Peyer's patch (tissue), 4 donors: Measurements from ENCODE around the gene LMTK3. TPM values are rescaled to one million over a fixed set of nuclear protein-coding genes. Genes with fewer than 3 reads are reported as not detected.
A peak's percentile ranks its signal among the peaks of the same experiment; 100 is the strongest.

ENCODE experiments used
- DNase-seq, 3 donors: peaks; one replicate each; pipeline ENCODE4 v3.0.0-alpha.2; 2017 to 2019
- H3K27ac ChIP-seq, 4 donors: fragments of 200-600 bp; sonication (generic); one replicate each; pipeline ENCODE4 v1.5.1; 2016 to 2019
- H3K27me3 ChIP-seq, 2 donors: fragments of 200-600 bp; sonication (generic); one replicate each; pipeline ENCODE4 v1.5.1; 2019
- H3K36me3 ChIP-seq, 3 donors: fragments of 200-600 bp; sonication (generic); one replicate each; pipeline ENCODE4 v1.5.1; 2016 to 2019
- H3K4me1 ChIP-seq, 4 donors: fragments of 200-600 bp; sonication (generic); one replicate each; pipeline ENCODE4 v1.5.1; 2016 to 2019
- H3K4me3 ChIP-seq, 4 donors: fragments of 200-600 bp; sonication (generic); 1 replicate in 3 of 4; 2 replicates in 1 of 4; pipeline ENCODE4 v1.5.1; 2016 to 2019; ENCODE audit warnings: mild to moderate bottlenecking in 1 of 4
- H3K9me3 ChIP-seq, 4 donors: fragments of 200-600 bp; sonication (generic); one replicate each; pipeline ENCODE4 v1.5.1; 2016 to 2019; ENCODE audit warnings: mild to moderate bottlenecking in 1 of 4
- POLR2A ChIP-seq, 2 donors: fragments of 450-650 bp; IDR thresholded peaks; one replicate each; pipeline ENCODE4 v1.5.1; 2017; ENCODE audit warnings: antibody characterized with exemption in 2 of 2, mild to moderate bottlenecking in 2 of 2, moderate library complexity in 2 of 2
- total RNA-seq, 4 donors: library from RNA; depleted of rRNA; stranded (reverse); fragments of >200 nt; gene quantifications; one replicate each; pipeline ENCODE4 v1.1.0, GENCODE V29; 2016
- TF ChIP-seq, protein P1 (sequence below), 6 experiments: fragments of 450-650 bp in 4 of 6; fragments of 200-600 bp in 2 of 6; sonication (generic) in 1 of 6; IDR thresholded peaks; one replicate each; pipeline ENCODE4 v1.5.1; 2017 to 2019; ENCODE audit warnings: antibody characterized with exemption in 6 of 6, mild to moderate bottlenecking in 3 of 6, moderate library complexity in 1 of 6

Gene LMTK3
- total RNA-seq, 4 donors from 2014 or later: 8.2 to 17.6 (median 12.8) TPM

GRCh38 chr19:48474084-48474592 lies 37.5 kb downstream of the LMTK3 start:
- peaks cover 0 to 89% (median 0%) of the 10 kb centered on the region in 3 donors for H3K36me3 ChIP-seq

DNA sequence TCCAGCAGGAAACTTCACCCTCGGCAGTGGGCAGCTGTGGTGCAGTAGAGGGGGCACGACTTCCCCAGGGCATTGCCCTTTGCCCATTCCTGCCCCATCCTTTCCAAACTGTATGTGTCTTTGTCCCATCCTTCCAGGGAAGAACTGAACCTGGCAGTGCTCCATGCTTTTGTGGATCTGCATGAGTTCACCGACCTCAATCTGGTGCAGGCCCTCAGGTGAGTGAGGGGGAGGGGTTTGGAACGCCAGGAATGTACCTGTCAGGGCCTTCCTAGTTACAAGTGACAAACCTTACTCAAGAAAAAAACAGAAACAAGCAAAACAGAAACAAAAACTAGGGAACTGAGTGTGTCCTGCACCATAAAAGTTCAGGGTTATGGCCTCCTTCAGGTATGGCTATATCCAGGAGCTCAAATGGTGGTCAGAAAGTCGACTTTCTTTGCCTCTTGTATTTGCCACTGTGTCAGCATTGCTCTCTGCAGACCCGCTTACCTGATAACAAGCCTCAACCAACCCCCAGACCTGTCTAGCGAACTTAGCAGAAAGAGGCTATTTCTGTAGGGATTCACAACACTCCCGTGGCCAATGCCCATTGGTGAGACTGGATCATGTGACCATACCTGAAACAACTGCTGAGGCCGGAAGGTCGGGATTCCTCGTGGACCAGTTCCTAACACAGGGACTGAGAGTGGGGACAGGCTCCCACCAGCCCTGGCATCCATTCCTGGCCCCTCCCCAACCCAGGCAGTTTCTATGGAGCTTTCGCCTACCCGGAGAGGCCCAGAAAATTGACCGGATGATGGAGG lies 38.3 kb downstream of the LMTK3 start:
- peaks cover 0 to 82% (median 0%) of the 10 kb centered on the region in 3 donors for H3K36me3 ChIP-seq
- TF ChIP-seq POLR2A (IDR thresholded peaks at IDR 0.05): no peak
- TF ChIP-seq, protein P1, sequence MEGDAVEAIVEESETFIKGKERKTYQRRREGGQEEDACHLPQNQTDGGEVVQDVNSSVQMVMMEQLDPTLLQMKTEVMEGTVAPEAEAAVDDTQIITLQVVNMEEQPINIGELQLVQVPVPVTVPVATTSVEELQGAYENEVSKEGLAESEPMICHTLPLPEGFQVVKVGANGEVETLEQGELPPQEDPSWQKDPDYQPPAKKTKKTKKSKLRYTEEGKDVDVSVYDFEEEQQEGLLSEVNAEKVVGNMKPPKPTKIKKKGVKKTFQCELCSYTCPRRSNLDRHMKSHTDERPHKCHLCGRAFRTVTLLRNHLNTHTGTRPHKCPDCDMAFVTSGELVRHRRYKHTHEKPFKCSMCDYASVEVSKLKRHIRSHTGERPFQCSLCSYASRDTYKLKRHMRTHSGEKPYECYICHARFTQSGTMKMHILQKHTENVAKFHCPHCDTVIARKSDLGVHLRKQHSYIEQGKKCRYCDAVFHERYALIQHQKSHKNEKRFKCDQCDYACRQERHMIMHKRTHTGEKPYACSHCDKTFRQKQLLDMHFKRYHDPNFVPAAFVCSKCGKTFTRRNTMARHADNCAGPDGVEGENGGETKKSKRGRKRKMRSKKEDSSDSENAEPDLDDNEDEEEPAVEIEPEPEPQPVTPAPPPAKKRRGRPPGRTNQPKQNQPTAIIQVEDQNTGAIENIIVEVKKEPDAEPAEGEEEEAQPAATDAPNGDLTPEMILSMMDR (IDR thresholded peaks at IDR 0.05): no peak
- DNase-seq: no peak

More at GRCh38 chr19:48474084-48474592, 37.5 kb downstream of the LMTK3 start:
- no peak overlapping the region for H3K27ac ChIP-seq
- no peak for DNase-seq
- no peaks in the 10 kb centered on the region for H3K9me3 ChIP-seq
- TF ChIP-seq, protein P1 (IDR thresholded peaks at IDR 0.05): no peak
- no peak for TF ChIP-seq POLR2A (IDR thresholded peaks at IDR 0.05)
- H3K27me3 ChIP-seq: no peaks in the 10 kb centered on the region
- no peak overlapping the region for H3K4me3 ChIP-seq
- H3K4me1 ChIP-seq: peaks cover 0 to 13% (median 8%) of the 10 kb centered on the region in 4 donors

DNA sequence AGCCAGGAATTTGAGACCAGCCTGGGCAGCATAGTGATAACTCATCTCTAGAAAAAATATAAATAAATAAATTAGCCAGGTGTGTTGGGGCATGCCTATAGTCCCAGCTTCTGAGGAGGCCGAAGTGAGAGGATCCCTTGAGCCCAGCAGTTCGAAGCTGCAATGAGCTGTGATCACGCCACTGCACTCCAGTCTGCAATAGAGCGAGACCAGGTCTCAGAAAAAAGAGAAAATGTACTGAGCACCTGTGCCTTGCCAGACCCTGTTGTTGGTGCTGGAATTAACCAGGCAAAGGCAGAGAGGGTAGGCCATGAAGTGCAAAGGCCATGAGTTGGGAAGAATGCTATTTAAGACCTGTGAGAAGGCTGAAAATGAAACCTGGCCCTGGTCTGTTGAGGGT lies 39.8 kb downstream of the LMTK3 start:
- Histone ChIP-seq H3K27me3 (no peaks in the 10 kb centered on the region), H3K9me3 (no peaks in the 10 kb centered on the region), H3K4me3 (no peak overlapping the region), H3K36me3 (peaks cover 0 to 66% (median 0%) of the 10 kb centered on the region in 3 donors), H3K27ac (no peak overlapping the region), H3K4me1 (peaks cover 0 to 16% (median 9%) of the 10 kb centered on the region in 4 donors)
- TF ChIP-seq, protein P1 (IDR thresholded peaks at IDR 0.05): no peak
- TF ChIP-seq POLR2A (IDR thresholded peaks at IDR 0.05): no peak
- no peak for DNase-seq

More for the DNA sequence above, 38.3 kb downstream of the LMTK3 start:
- Histone ChIP-seq H3K27ac (no peak overlapping the region), H3K4me1 (peaks cover 0 to 13% (median 8%) of the 10 kb centered on the region in 4 donors), H3K27me3 (no peaks in the 10 kb centered on the region), H3K9me3 (no peaks in the 10 kb centered on the region), H3K4me3 (no peak overlapping the region)

DNA sequence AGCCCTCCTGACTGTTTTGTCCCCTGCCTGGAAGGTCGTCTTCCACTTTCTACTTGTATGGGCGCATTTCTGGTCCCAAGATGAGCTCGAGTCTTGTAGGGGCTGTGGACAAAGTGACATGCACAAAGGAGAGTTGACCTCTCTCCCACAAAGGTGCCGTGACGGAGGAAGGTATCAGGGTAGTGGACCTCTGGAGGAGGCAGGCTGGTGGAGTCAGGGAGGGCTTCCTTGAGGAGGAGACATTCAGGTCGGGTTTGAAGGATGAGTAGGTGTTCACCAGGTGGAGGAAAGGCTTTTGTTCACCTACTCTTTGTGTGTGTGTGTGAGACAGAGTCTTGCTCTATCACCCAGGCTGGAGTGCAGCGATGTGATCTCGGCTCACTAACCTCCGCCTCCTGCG lies 40.8 kb downstream of the LMTK3 start:
- H3K27me3 ChIP-seq: no peaks in the 10 kb centered on the region
- H3K27ac ChIP-seq: no peak overlapping the region
- peaks cover 0 to 57% (median 0%) of the 10 kb centered on the region in 3 donors for H3K36me3 ChIP-seq
- no peaks in the 10 kb centered on the region for H3K9me3 ChIP-seq
- peaks cover 0 to 16% (median 9%) of the 10 kb centered on the region in 4 donors for H3K4me1 ChIP-seq
- TF ChIP-seq, protein P1 (IDR thresholded peaks at IDR 0.05): no peak
- no peak for TF ChIP-seq POLR2A (IDR thresholded peaks at IDR 0.05)
- DNase-seq: no peak
- H3K4me3 ChIP-seq: no peak overlapping the region

- H3K4me1 ChIP-seq: peaks cover 0 to 16% (median 9%) of the 10 kb centered on the region in 4 donors
- TF ChIP-seq POLR2A (IDR thresholded peaks at IDR 0.05): no peak
- TF ChIP-seq, protein P1 (IDR thresholded peaks at IDR 0.05): no peak
- H3K27ac ChIP-seq: peak overlapping the region; percentile 96 to 99 (median 98)
- no peaks in the 10 kb centered on the region for H3K27me3 ChIP-seq
- peak overlapping the region; percentile 82 to 99 (median 94) for H3K4me3 ChIP-seq
- peaks cover 0 to 49% (median 0%) of the 10 kb centered on the region in 3 donors for H3K36me3 ChIP-seq
- H3K9me3 ChIP-seq: no peaks in the 10 kb centered on the region
- no peak for DNase-seq
Observed at GRCh38 chr19:48469934-48470680, 41.5 kb downstream of the LMTK3 start.
